Fibroblast of pulmonary artery (primary cell): ENCODE data around the gene RNU2-63P.
"Not testable (repeated sequence)": the region's sequence is repeated elsewhere in the genome, so short reads cannot be mapped to it uniquely, and the experiment has no call there.

Experiments used
- DNase-seq: peaks from one replicate; pipeline ENCODE4 v3.0.0-alpha.2; 2010; ENCODE audit warnings: low read depth
- H3K4me3 ChIP-seq: replicated peaks from 2 replicates; pipeline ENCODE4 v1.5.1; 2011; ENCODE audit warnings: low read depth, mild to moderate bottlenecking, control low read depth, low read length, moderate library complexity
- CTCF ChIP-seq: IDR thresholded peaks from 2 replicates; pipeline ENCODE4 v1.5.1; 2011; ENCODE audit warnings: mild to moderate bottlenecking, control low read depth, low read length, inconsistent platforms; ENCODE audit errors: missing control alignments

Gene RNU2-63P

GRCh38 chr2:88028931-88029330 is 12.6 kb upstream of the RNU2-63P start:
- no peak for TF ChIP-seq CTCF
- no peak for DNase-seq
- H3K4me3 ChIP-seq = no peak overlapping the region

GRCh38 chr2:88027697-88028389 is 11.5 kb upstream of the RNU2-63P start:
- no peak for TF ChIP-seq CTCF
- H3K4me3 ChIP-seq = no peak overlapping the region
- no peak for DNase-seq

GRCh38 chr2:88024509-88024908 is 8.2 kb upstream of the RNU2-63P start:
- no peak for DNase-seq
- no peak for TF ChIP-seq CTCF
- H3K4me3 ChIP-seq = no peak overlapping the region

- DNase-seq = no peak
- H3K4me3 ChIP-seq = no peak overlapping the region
- TF ChIP-seq CTCF = no peak
These were observed 6.2 kb upstream of the RNU2-63P start for GRCh38 chr2:88022669-88022921.

- DNase-seq = no peak
- no peak overlapping the region for H3K4me3 ChIP-seq
- no peak for TF ChIP-seq CTCF
These were observed 3.6 kb upstream of the RNU2-63P start for GRCh38 chr2:88019985-88020384.

GRCh38 chr2:88018909-88019308 is 2.6 kb upstream of the RNU2-63P start:
- TF ChIP-seq CTCF = no peak
- no peak for DNase-seq
- H3K4me3 ChIP-seq = no peak overlapping the region

GRCh38 chr2:88018077-88018805 is 1.9 kb upstream of the RNU2-63P start:
- not testable (repeated sequence) for DNase-seq, H3K4me3 ChIP-seq

GRCh38 chr2:88017780-88018038 is 1.4 kb upstream of the RNU2-63P start:
- not testable (repeated sequence) for DNase-seq

More at GRCh38 chr2:88017780-88018038, 1.4 kb upstream of the RNU2-63P start:
- not testable (repeated sequence) for H3K4me3 ChIP-seq
